HG03159 (cell line): ENCODE results near the gene CACNG3.
"Not testable (repeated sequence)": the region's sequence is repeated elsewhere in the genome, so short reads cannot be mapped to it uniquely, and the experiment has no call there.

Source experiments
- ATAC-seq: cut with Tn5 transposase; IDR thresholded peaks from one replicate; pipeline ENCODE4 v1.9.1; 2021; ENCODE audit warnings: mild to moderate bottlenecking, moderate library complexity; ENCODE audit not compliant: unreplicated experiment

Gene CACNG3

DNA sequence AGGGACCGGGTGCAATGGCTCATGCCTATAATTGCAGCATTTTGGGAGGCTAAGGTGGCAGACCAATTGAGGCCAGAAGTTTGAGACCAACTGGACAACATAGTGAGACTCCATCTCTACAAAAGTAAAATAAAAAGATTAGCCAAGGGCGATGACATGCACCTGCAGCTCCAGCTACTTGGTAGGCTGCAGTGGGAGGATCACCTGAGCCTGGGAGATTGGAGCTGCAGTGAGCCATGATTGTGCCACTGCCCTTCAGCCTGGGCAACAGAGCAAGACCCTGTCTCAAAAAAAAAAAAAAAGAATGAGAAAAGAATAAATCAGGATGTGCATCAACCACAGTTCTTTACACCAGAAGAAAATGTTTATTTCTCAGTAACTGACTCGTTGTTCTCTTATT lies 76.0 kb downstream of the CACNG3 start:
- ATAC-seq = no peak

GRCh38 chr16:24332582-24333090 lies 76.5 kb downstream of the CACNG3 start:
- no peak for ATAC-seq

DNA sequence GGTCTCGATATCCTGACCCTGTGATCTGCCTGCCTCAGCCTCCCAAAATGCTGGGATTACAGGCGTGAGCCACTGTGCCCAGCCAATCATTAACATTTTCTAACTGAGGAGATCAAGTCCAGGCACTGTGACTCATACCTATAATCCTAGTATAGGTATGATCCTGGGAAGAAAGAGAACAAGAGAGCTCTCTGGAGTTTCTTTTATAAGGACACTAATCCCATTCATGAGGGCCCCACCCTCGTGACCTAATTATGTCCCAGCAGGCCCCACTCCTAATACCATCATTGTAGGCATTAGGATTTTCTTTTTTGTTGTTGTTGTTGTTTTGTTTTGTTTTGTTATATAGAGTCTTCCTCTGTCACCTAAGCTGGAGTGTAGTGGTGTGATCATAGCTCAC lies 80.4 kb downstream of the CACNG3 start:
- no peak for ATAC-seq

DNA sequence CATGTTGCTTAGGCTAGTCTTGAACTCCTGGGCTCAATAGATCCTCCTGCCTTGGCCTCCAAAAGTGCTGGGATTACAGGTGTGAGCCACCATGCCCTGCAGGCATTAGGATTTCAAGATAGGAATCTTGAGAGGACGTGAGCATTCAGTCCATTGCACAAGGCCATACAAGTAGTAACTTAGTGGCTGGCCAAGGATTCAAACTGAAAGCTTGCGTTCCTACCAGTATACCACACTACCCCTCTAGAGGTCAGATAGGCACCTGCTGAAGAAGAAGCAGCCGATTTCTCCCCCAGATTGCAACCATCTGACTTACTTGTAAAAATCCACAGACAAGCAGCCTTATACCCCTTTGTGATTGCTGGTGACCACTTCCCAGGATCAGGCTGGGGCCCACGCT lies 80.9 kb downstream of the CACNG3 start:
- ATAC-seq = no peak

DNA sequence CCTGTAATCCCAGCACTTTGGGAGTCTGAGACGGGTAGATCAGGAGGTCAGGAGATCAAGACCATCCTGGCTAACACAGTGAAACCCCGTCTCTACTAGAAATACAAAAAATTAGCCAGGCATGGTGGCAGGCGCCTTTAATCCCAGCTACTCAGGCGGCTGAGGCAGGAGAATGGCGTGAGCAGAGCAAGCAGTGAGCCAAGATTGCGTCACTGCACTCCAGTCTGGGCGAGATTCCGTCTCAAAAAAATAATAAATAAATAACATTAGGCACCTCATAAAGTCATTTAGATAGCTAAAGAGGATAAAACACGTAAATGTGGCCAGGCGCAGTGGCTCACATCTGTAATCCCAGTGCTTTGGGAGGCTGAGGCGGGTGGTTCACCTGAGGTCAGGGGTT lies 87.7 kb downstream of the CACNG3 start:
- ATAC-seq = not testable (repeated sequence)

DNA sequence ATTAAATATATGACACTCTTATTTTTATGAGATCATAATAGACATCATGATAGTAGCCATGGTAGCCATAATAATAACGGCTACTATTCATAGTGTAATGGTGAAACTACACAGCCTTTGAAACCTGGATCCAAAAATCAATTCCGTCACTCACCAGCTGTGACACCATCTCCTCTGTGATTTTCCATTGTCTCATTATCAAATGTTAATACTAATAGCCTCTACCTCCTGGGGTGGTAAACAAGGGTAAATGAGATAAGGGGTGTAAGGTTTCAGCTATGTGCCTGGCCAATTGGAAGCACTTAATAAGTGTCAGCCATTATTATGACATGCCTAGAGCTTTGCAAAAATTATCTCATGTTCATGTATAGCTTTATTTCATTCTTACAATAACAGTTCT lies 88.6 kb downstream of the CACNG3 start:
- no peak for ATAC-seq

DNA sequence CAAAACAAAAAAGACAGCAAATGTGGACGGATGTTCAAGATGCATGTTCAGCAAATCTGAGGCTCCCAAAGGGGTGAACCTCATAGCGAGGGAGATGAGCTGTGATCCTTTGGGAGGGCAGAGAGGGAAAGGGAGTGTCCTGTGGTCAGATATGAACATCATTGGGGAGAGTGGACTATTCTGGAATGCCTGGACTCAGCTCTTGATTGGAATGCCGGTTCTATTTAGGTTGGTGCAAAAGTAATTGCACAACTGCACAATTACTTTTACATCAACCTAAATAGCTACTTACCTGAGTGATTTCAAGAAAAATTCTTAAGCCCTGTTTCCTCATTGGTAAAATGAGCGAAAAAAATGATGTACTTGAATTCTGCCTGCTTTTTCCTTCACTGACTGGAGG lies 89.6 kb downstream of the CACNG3 start:
- no peak for ATAC-seq

DNA sequence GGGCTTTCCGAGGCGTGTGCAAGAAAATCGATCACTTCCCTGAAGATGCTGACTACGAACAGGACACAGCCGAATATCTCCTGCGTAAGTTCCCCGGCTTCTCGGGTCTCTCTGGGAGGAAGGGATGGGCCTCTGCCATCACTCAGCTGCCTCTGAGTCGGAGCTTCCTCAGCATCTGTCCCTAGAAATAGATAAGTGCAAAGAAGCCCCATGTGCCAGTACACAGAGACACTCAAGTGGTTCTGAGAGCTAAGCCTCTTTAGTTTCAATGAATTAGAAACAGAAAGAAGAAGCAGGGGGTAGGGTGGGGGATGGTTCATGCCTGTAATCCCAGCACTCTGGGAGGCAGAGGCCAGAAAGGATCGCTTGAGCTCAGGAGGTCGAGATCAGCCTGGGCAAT lies 90.6 kb downstream of the CACNG3 start:
- no peak for ATAC-seq

DNA sequence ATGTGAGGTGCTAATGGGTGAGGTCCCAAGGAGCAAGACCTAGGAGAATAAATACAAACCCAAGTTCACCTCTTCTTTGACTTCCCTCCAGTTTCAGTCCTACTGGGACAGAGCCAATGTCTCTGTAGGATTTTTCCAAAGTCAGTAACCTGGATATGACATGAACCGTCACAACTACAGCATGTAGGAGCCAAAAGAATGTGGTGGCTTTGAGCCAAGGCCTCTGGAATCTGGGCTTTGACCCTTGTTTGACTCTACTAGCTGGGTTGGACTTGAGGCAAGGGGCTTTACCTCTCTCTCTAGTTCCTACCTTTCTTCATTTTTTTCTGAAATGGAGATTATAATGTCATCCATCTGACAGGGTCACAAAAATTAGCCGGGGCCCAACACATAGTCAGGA lies 91.4 kb downstream of the CACNG3 start:
- ATAC-seq = no peak

GRCh38 chr16:24348545-24349290 lies 92.6 kb downstream of the CACNG3 start:
- ATAC-seq = no peak

- no peak for ATAC-seq
Measured at GRCh38 chr16:24349320-24349719, 93.2 kb downstream of the CACNG3 start.

- no peak for ATAC-seq
Measured at GRCh38 chr16:24352746-24353145, 96.6 kb downstream of the CACNG3 start.

GRCh38 chr16:24353622-24354021 lies 97.5 kb downstream of the CACNG3 start:
- ATAC-seq = no peak

DNA sequence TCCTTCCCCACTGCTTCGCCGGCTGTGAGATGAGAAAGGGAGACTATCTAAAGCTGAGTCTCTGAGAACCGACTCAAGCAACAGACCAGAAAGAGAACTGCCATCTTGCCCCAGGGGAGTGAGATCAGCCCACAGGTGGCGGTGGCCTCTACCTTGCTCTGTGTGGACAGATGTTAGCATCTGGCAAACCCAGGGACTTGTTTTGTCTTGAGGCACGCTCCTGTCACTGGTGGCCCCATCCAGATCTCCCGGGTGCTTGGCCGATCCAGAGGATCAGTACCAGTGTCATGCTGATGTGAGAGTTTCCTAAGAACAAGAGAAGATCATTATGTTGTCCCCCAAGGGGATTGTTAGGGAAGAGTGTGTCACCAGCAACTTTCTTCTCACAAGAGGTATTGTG lies 101.4 kb downstream of the CACNG3 start:
- ATAC-seq = no peak

GRCh38 chr16:24358117-24358516 lies 102.0 kb downstream of the CACNG3 start:
- ATAC-seq = no peak

- no peak for ATAC-seq
Measured at GRCh38 chr16:24359490-24359889, 103.4 kb downstream of the CACNG3 start.

DNA sequence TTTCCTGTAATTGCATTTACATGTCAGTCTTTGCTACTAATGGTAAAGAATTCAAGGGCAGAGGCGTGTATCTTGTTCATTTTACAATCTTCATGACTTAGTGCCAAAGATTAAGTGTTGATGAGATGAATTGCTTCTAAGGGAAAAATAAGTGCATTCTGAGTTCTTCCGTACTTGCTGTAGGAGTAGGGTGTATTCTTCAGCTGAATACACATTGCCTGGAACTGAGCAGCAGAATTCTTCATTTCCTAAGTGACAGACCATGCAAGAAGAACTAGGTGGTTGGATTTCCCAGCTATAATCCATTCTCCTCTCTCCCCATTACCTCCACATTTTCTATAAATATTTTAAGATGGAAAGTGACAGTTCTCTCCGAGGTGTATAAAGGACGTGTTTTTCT lies 104.8 kb downstream of the CACNG3 start:
- no peak for ATAC-seq

DNA sequence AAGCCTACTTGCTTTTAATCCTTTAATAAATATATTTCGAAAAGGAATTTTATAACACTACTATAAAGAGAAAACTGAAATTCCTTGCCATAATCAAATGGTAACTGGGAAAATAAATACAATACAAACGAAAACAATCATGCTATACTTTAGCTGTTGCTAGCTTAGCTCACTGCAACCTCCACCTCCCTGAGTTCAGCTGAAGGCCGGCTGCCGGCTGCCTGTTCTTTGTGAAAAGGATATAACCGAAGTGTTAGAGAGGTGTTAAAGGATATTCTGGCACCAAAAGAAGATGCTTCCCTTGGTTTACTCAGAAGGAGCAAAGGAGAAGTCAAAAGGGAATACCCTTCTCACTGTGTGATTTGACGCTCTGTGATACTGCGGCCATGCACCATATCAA lies 108.5 kb downstream of the CACNG3 start:
- ATAC-seq = no peak

DNA sequence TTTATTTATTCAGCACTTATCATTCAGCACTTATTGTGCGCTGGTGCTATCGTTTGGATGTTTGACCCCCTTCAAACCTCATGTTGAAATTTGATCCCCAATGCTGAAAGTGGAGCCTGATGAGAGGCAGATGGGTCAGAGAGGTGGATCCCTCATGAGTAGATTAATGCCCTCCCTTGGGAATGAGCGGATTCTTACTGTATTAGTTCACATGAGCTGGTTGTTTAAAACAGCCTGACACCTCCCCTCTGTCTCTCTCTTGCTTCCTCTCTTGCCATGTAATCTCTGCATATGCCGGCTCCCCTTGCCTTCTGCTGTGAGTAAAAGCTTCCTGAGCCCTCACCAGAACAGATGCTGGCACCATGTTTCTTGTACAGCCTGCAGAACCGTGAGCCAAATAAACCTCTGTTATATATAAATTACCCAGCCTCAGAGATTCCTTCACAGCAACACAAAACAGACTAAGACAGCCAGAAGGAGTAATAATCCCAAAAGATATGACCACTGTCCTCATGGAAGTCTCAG lies 111.1 kb downstream of the CACNG3 start:
- no peak for ATAC-seq

DNA sequence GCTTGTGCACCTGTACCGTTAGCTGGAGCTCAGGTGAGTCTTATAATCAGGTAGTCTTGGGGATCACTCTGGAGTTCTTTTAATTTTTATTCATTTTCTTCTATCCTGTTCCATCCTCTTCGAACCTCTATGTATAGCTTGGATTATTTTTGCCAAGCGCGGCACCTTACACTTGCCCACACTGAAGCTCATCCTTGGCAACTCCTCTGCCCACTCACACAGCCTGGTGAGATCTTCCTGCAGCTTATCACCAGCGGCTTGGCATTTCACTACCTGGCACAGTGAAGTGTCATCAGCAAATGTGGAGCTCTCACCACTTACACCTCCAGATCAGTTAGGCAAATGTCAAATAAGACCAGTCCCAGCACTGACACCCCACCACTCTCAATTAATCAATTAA lies 116.7 kb downstream of the CACNG3 start:
- no peak for ATAC-seq

DNA sequence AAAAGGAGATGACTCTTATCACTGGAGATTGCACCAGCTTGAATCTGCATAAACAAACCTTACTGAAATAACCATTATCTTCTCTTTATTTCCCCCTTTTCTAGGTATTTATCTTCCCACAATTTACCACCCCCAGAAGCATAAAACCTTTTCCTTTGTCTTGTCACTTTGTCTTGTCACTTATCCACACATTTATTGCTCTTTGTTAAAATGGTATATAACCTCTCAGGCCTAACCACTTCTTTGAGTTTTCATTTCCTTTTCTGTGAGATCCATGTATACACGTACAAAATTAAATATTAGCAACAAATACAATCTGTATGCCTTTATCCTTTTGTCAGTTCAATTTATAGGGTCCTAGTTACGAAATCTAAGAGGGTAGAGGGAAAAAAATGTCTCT lies 122.9 kb downstream of the CACNG3 start:
- ATAC-seq = no peak

DNA sequence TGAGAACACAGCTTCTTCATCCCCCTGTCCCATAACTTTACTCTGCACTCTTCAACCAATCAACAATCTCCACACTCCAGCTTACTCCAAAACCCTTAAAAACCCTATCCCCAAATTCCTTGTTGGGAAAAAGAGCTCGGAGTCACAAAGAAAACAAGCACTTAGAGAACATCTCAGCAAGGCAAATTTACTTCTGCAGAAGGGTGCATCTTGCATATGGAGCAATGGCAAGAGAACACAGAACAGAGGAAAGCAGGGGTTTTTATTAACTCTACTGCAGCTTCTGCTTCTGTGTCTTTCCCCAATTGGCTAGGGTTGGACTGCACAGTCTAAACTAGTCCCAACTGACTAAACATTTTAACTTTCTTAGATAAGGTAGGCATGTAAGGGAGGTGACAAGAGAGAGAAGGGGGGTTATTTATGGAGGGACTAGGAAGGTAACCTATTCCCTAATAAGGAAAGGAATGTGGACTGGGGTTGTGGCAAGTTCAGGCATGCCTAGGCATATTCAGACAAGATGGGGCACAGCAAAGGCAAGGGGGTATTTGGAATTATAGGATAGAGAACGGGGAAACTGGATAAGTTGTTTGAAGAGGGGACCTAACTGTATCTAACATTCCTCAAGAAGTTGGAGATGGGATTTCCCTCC lies 125.5 kb downstream of the CACNG3 start:
- no peak for ATAC-seq
